ENCODE measurements around the gene PSME1.

GRCh38 chr14:24145219-24145618 lies 9.2 kb downstream of the PSME1 start:
- TF ChIP-seq CTCF (IDR thresholded peaks at IDR 0.05), result no peak
- no peak for TF ChIP-seq EZH2phosphoT487 (IDR thresholded peaks at IDR 0.05)
